Cardiac septum (tissue), 1 donor: ENCODE data around the gene LYSMD3. TPM values are rescaled to one million over a fixed set of nuclear protein-coding genes. Genes with fewer than 3 reads are reported as not detected.

Source experiments
- total RNA-seq: library from RNA; stranded (reverse); fragmentation: NEBNext Ultra II Directional; extraction: Animal tissue kit (Norgen Biotek cat#: 25700); gene quantifications from one replicate; pipeline ENCODE4 v1.2.1, GENCODE V29; 2021
- donor health status: DM: no; HTN: no; CAD: no.

LYSMD3 gene
- total RNA-seq, 1 donor from 2014 or later: 14.8 TPM

Other genes starting within 250 kb of the LYSMD3 start
- 16.0 TPM for gene CETN3, start 119.8 kb downstream of the LYSMD3 start, total RNA-seq
- 2.9 TPM for gene MBLAC2, start 54.8 kb downstream of the LYSMD3 start, total RNA-seq
- gene POLR3G, start 54.7 kb downstream of the LYSMD3 start, total RNA-seq: 0.97 TPM
- gene ADGRV1, start 29.2 kb upstream of the LYSMD3 start, total RNA-seq: 0.19 TPM